NB4 (cell line): Measurements from ENCODE around the gene SLC7A11.

Experiments
- MAX ChIP-seq: IDR thresholded peaks from 2 replicates; pipeline ENCODE4 v1.6.1; 2011; ENCODE audit warnings: low read depth, low read length
- POLR2A ChIP-seq: IDR thresholded peaks from 2 replicates; pipeline ENCODE4 v1.6.1; 2011; ENCODE audit warnings: mild to moderate bottlenecking; ENCODE audit not compliant: insufficient read length; ENCODE audit errors: extremely low read depth
- TF ChIP-seq, protein P1 (sequence below): IDR thresholded peaks from one replicate; pipeline ENCODE4 v1.5.1; 2012; ENCODE audit warnings: low read depth, low read length

DNA sequence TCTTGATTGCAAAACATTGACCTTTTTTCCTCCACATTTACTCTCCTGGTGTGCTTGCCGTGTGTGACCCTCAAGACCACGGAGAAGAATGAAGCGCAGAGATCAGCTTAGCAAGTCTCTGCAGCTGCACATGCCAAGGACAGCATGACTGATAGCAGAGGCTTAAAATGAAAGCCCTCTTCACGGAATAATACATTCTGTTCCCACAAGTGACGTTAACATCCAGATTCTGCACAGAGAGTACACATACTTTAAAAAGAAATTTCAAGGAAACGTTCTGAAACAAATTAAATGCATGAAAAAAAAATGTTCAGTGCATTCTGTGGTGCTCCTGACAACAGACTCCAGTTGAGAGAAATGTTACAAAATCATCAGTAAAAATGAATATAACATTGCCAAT lies 60.9 kb downstream of the SLC7A11 start:
- TF ChIP-seq MAX (no peak), POLR2A (no peak)
- TF ChIP-seq, protein P1, sequence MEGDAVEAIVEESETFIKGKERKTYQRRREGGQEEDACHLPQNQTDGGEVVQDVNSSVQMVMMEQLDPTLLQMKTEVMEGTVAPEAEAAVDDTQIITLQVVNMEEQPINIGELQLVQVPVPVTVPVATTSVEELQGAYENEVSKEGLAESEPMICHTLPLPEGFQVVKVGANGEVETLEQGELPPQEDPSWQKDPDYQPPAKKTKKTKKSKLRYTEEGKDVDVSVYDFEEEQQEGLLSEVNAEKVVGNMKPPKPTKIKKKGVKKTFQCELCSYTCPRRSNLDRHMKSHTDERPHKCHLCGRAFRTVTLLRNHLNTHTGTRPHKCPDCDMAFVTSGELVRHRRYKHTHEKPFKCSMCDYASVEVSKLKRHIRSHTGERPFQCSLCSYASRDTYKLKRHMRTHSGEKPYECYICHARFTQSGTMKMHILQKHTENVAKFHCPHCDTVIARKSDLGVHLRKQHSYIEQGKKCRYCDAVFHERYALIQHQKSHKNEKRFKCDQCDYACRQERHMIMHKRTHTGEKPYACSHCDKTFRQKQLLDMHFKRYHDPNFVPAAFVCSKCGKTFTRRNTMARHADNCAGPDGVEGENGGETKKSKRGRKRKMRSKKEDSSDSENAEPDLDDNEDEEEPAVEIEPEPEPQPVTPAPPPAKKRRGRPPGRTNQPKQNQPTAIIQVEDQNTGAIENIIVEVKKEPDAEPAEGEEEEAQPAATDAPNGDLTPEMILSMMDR = no peak
